SK-N-SH (cell line): ENCODE results near the gene SNAP91. TPM values are rescaled to one million over a fixed set of nuclear protein-coding genes. Genes with fewer than 3 reads are reported as not detected.

ENCODE experiments used
- CTCF ChIA-PET: fragments of 300-600, 350-600 bp; formaldehyde crosslinking; extraction: SDS; loops from one replicate; lab custom pipeline; 2021; lab: Yijun Ruan, JAX
- POLR2A ChIA-PET: fragments of 350-600 bp; sonication (Branson Sonifier 250); formaldehyde crosslinking; extraction: SDS; loops from one replicate; lab custom pipeline; 2020; ENCODE audit warnings: antibody characterized with exemption, inconsistent platforms; lab: Yijun Ruan, JAX
- DNase-seq: peaks from one replicate; pipeline ENCODE4 v3.0.0; 2012
- H2AFZ ChIP-seq: fragments of 200-600 bp; sonication (generic); 2 replicates; pipeline ENCODE4 v1.8.1; 2016; ENCODE audit warnings: antibody characterized with exemption, mild to moderate bottlenecking, low read depth
- H3F3A ChIP-seq: fragments of 200-600 bp; sonication (generic); replicated peaks from 2 replicates; pipeline ENCODE3; 2016; ENCODE audit warnings: antibody characterized with exemption, mild to moderate bottlenecking; ENCODE audit not compliant: insufficient read depth
- H3K27ac ChIP-seq, 2 experiments: fragments of 200-500 bp in 1 of 2; fragments of 200-600 bp in 1 of 2; sonication (Bioruptor generic) in 1 of 2; sonication (generic), shearing (Covaris generic) in 1 of 2; 2 replicates each; pipeline versions ENCODE4 v1.5.1 to v1.6.1; 2014 to 2016; ENCODE audit warnings: low read depth in 2 of 2, inconsistent platforms in 1 of 2, low read length in 1 of 2, mild to moderate bottlenecking in 1 of 2, mixed read lengths in 1 of 2
- H3K27me3 ChIP-seq: fragments of 200-600 bp; sonication (generic), shearing (Covaris generic); 2 replicates; pipeline ENCODE4 v1.6.1; 2016; ENCODE audit warnings: mixed run types; ENCODE audit not compliant: insufficient read depth
- H3K36me3 ChIP-seq, 2 experiments: fragments of 200-500 bp in 1 of 2; fragments of 200-600 bp in 1 of 2; sonication (Bioruptor generic) in 1 of 2; sonication (generic) in 1 of 2; replicated peaks in 1 of 2; 2 replicates each; pipeline versions ENCODE3 to v1.5.1; 2014 to 2016; ENCODE audit warnings: low read length in 1 of 2, mild to moderate bottlenecking in 1 of 2; ENCODE audit not compliant: insufficient read depth in 2 of 2, control insufficient read depth in 1 of 2
- H3K4me1 ChIP-seq, 2 experiments: fragments of 200-500 bp in 1 of 2; fragments of 200-600 bp in 1 of 2; sonication (Bioruptor generic) in 1 of 2; sonication (generic), shearing (Covaris generic) in 1 of 2; 2 replicates each; pipeline versions ENCODE4 v1.5.1 to v1.6.1; 2014 to 2016; ENCODE audit warnings: low read depth in 1 of 2, low read length in 1 of 2, mixed run types in 1 of 2; ENCODE audit not compliant: insufficient read depth in 2 of 2, control insufficient read depth in 1 of 2
- H3K4me2 ChIP-seq: fragments of 200-600 bp; sonication (generic), shearing (Covaris generic); 2 replicates; pipeline ENCODE4 v1.6.1; 2017; ENCODE audit warnings: mixed run types
- H3K4me3 ChIP-seq, 2 experiments: fragments of 200-500 bp in 1 of 2; fragments of 200-600 bp in 1 of 2; sonication (Bioruptor generic) in 1 of 2; sonication (generic), shearing (Covaris generic) in 1 of 2; 2 replicates each; pipeline versions ENCODE4 v1.5.1 to v1.8.1; 2014 to 2016; ENCODE audit warnings: low read depth in 2 of 2, inconsistent platforms in 1 of 2, low read length in 1 of 2, mild to moderate bottlenecking in 1 of 2, mixed read lengths in 1 of 2, moderate library complexity in 1 of 2
- H3K79me2 ChIP-seq: fragments of 200-600 bp; sonication (generic); 2 replicates; pipeline ENCODE4 v1.8.1; 2017; ENCODE audit warnings: mild to moderate bottlenecking; ENCODE audit not compliant: insufficient read depth
- H3K9ac ChIP-seq: fragments of 200-600 bp; sonication (generic); 2 replicates; pipeline ENCODE4 v1.6.1; 2017; ENCODE audit warnings: mixed run types
- H3K9me2 ChIP-seq: fragments of 200-600 bp; sonication (generic); 2 replicates; pipeline ENCODE4 v1.6.1; 2017; ENCODE audit warnings: mixed run types
- H3K9me3 ChIP-seq: fragments of 200-600 bp; sonication (generic); 2 replicates; pipeline ENCODE4 v1.6.1; 2017; ENCODE audit warnings: mixed run types, mild to moderate bottlenecking, moderate library complexity
- H4K20me1 ChIP-seq: fragments of 200-600 bp; sonication (generic); 2 replicates; pipeline ENCODE4 v1.6.1; 2017; ENCODE audit warnings: mild to moderate bottlenecking, mixed run types; ENCODE audit not compliant: insufficient read depth
- EP300 ChIP-seq, 2 experiments: IDR thresholded peaks; 2 replicates each; pipeline versions ENCODE4 v1.4.0 to v1.6.1; 2012; ENCODE audit warnings: borderline replicate concordance in 1 of 2, low read depth in 1 of 2, low read length in 1 of 2
- FOXJ3 ChIP-seq: sonication (generic); formaldehyde crosslinking; IDR thresholded peaks from 2 replicates; pipeline ENCODE4 v1.5.1; 2020; ENCODE audit warnings: mild to moderate bottlenecking, missing genetic modification reagents
- FOXM1 ChIP-seq: IDR thresholded peaks from 2 replicates; pipeline ENCODE4 v1.4.0; 2012; ENCODE audit warnings: low read depth, mild to moderate bottlenecking
- MXI1 ChIP-seq: IDR thresholded peaks from 2 replicates; pipeline ENCODE4 v1.6.1; 2012; ENCODE audit warnings: mild to moderate bottlenecking, low read depth, low read length, improper control_type of control experiment
- RXRA ChIP-seq: IDR thresholded peaks from 2 replicates; pipeline ENCODE4 v1.4.0; 2012; ENCODE audit warnings: low read depth, mild to moderate bottlenecking, borderline replicate concordance
- WGBS: methylation state at CpG from one replicate; pipeline ENCODE4 v1.1.6; 2017; ENCODE audit warnings: low lambda C conversion rate; 5-methylcytosine and 5-hydroxymethylcytosine counted together
- polyA plus RNA-seq, 3 experiments: library from polyadenylated mRNA; depleted of rRNA; stranded (reverse); fragments of >200 nt; gene quantifications; 2 replicates each; pipeline ENCODE4 v1.2.3, GENCODE V29; 2012
- TF ChIP-seq, protein P1 (sequence below): IDR thresholded peaks from 2 replicates; pipeline ENCODE4 v1.4.0; 2012; ENCODE audit warnings: low read depth, borderline replicate concordance
- TF ChIP-seq, protein P2 (sequence below): fragments of 150-350 bp; IDR thresholded peaks from 2 replicates; pipeline ENCODE4 v1.6.1; 2017; ENCODE audit warnings: antibody characterized with exemption, low read length, low read depth, borderline replicate concordance

SNAP91 gene, protein sequence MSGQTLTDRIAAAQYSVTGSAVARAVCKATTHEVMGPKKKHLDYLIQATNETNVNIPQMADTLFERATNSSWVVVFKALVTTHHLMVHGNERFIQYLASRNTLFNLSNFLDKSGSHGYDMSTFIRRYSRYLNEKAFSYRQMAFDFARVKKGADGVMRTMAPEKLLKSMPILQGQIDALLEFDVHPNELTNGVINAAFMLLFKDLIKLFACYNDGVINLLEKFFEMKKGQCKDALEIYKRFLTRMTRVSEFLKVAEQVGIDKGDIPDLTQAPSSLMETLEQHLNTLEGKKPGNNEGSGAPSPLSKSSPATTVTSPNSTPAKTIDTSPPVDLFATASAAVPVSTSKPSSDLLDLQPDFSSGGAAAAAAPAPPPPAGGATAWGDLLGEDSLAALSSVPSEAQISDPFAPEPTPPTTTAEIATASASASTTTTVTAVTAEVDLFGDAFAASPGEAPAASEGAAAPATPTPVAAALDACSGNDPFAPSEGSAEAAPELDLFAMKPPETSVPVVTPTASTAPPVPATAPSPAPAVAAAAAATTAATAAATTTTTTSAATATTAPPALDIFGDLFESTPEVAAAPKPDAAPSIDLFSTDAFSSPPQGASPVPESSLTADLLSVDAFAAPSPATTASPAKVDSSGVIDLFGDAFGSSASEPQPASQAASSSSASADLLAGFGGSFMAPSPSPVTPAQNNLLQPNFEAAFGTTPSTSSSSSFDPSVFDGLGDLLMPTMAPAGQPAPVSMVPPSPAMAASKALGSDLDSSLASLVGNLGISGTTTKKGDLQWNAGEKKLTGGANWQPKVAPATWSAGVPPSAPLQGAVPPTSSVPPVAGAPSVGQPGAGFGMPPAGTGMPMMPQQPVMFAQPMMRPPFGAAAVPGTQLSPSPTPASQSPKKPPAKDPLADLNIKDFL
- 0.64 and 2.0 TPM in 2 replicates for polyA plus RNA-seq (2012; rRNA removed)
- polyA plus RNA-seq (2012; cell fraction: cytosol; rRNA removed), result 1.2 and 3.3 TPM in 2 replicates
- 2.9 and 4.9 TPM in 2 replicates for polyA plus RNA-seq (2012; cell fraction: nucleus; rRNA removed)

DNA sequence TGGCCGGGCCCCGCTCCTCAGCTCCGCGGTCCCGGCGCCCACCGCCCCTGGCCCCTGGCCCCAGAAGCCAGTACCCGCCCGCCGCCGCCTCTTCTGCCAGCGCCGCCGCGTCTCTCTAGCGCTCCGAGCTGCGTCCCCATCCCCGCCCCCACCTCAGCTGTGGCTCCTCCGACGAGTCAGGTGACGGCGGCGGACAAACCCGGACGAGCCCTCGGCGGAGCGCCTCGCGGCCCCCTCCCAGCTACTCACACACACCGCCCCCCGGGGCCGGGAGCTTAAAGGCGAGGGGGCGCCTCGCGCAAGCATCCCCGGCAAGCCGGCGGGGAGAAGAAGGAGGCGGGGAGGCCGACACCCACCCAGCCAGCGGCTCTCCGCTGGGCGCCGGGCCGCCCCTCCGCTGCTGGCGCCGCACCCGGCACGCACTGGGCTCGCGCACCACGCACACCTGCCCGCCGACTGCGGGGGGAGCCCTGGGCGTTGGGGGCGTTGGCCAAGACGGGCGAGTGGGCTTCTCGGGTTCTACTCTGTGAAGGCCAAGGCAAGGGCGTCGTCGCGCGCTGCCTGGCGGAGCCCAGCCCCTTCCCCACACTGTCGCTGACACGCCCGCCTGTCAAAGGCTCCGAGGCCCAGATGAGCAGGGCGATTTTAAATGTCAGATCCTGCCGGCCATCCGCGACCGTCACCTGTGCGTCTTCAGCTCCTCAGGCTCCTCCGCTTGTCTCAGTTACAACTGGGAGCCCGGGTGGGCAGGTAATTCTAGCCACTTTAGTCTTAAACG lies at the start of gene SNAP91:
TSS of gene SNAP91 (minus strand) at position 132 of the 778 bp plus-strand sequence. CDS start 1,174 bp downstream, outside the sequence.
- peaks cover 30% of the 10 kb centered on the region; the same call in 1 of the 2 replicates for H3K27me3 ChIP-seq
- H3K9ac ChIP-seq, result no peak within 1 kb of the TSS
- H3K27ac ChIP-seq, result peak within 1 kb of the TSS in 1 of 2 experiments; percentile 87; a peak in 2 of 4 replicates
- CTCF ChIA-PET, result interaction anchor here (0.7 to 1.4 kb wide), 5 partner anchors 94 to 512 kb away, joined by 3 to 7 read pairs (median 3); no protein-coding TSS in a partner anchor
- H4K20me1 ChIP-seq, result no peaks in the 10 kb centered on the region
- TF ChIP-seq, protein P1, sequence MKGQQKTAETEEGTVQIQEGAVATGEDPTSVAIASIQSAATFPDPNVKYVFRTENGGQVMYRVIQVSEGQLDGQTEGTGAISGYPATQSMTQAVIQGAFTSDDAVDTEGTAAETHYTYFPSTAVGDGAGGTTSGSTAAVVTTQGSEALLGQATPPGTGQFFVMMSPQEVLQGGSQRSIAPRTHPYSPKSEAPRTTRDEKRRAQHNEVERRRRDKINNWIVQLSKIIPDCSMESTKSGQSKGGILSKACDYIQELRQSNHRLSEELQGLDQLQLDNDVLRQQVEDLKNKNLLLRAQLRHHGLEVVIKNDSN, result peak; percentile 54; the same call in 1 of the 2 replicates
- TF ChIP-seq MXI1 (peak; percentile 86; the same call in 1 of the 2 replicates), EP300 (IDR thresholded peaks at IDR 0.05; ENCODE audit: borderline replicate concordance in 1 of 2, low read depth in 1 of 2, low read length in 1 of 2) (no peak), FOXJ3 (CRISPR knock-in tag) (0 out of 2 replicates have a peak, but pooled peaks have one; percentile 40)
- TF ChIP-seq, protein P2, sequence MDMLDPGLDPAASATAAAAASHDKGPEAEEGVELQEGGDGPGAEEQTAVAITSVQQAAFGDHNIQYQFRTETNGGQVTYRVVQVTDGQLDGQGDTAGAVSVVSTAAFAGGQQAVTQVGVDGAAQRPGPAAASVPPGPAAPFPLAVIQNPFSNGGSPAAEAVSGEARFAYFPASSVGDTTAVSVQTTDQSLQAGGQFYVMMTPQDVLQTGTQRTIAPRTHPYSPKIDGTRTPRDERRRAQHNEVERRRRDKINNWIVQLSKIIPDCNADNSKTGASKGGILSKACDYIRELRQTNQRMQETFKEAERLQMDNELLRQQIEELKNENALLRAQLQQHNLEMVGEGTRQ, result peak; percentile 37; the same call in 1 of the 2 replicates
- peak within 1 kb of the TSS; percentile 82 for H3K4me2 ChIP-seq
- H2AFZ ChIP-seq, result peak within 1 kb of the TSS; percentile 41; the same call in 1 of the 2 replicates
- H3F3A ChIP-seq, result no peaks in the 10 kb centered on the region
- peaks cover 0 to under 1% of the 10 kb centered on the region in 2 experiments for H3K36me3 ChIP-seq
- WGBS, result 2% methylated on average over 21 of the region's 83 CpGs
- DNase-seq, result peak; percentile 95
- H3K4me3 ChIP-seq, result peak within 1 kb of the TSS; percentile 60 to 61
- peaks cover 0 to 5% of the 10 kb centered on the region in 2 experiments; a peak in 2 of 4 replicates for H3K4me1 ChIP-seq
- H3K79me2 ChIP-seq, result no peaks in the 10 kb centered on the region
- POLR2A ChIA-PET, result interaction anchor here (1.4 to 2.3 kb wide), 4 partner anchors 10 to 150 kb away, joined by 4 to 15 read pairs (median 10); partner anchors contain the start of genes CYB5R4 and RIPPLY2
- H3K9me3 ChIP-seq, result peaks cover 7% of the 10 kb centered on the region; the same call in 1 of the 2 replicates
- no peaks in the 10 kb centered on the region for H3K9me2 ChIP-seq

DNA sequence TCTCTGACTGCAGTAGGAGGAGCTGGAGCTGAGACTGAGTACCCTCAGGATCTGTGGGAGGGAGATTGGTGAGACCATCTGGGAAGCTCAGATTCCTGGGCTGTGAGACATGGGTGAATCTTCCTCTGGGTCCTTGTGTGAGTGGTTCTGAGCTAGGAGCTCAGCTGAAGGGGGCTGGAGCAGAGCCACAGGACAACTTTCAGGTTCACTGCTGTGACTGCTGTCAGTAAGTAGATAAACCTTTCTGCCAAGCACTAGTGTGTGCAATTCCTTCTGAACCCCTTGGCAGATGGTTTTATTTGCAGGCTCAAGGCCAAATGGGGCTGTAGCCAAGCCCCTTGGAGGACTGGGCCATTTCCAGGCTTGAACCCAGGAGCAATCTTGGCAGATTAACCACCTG lies 49.6 kb upstream of the SNAP91 start:
- Histone ChIP-seq H3K4me2 (no peak overlapping the region), H3K27me3 (no peaks in the 10 kb centered on the region), H2AFZ (no peak overlapping the region), H3K9me3 (no peaks in the 10 kb centered on the region; the same call in 1 of the 2 replicates), H3K36me3 (no peaks in the 10 kb centered on the region), H3K79me2 (no peaks in the 10 kb centered on the region), H3K4me1 (no peaks in the 10 kb centered on the region), H4K20me1 (no peaks in the 10 kb centered on the region), H3K4me3 (no peak overlapping the region), H3K9ac (no peak overlapping the region), H3K9me2 (no peaks in the 10 kb centered on the region), H3K27ac (no peak overlapping the region), H3F3A (no peaks in the 10 kb centered on the region)
- POLR2A ChIA-PET, result no interaction called here
- CTCF ChIA-PET, result no interaction called here
- no peak for DNase-seq
- TF ChIP-seq FOXM1 (no peak), RXRA (no peak)
